Measurements from ENCODE around the gene GGCX. TPM values are rescaled to one million over a fixed set of nuclear protein-coding genes. Genes with fewer than 3 reads are reported as not detected.
A peak's percentile ranks its signal among the peaks of the same experiment; 100 is the strongest.
"Not testable (repeated sequence)": the region's sequence is repeated elsewhere in the genome, so short reads cannot be mapped to it uniquely, and the experiment has no call there.

The GGCX gene
- total RNA-seq, 1 donor from 2014 or later, result 58.2 TPM

- peak overlapping the region; percentile 4 for H3K27ac Mint-ChIP-seq (ENCODE audit: unreplicated experiment)
- no peaks in the 10 kb centered on the region for H3K9me3 Mint-ChIP-seq (ENCODE audit: unreplicated experiment)
- no peaks in the 10 kb centered on the region for H3K27me3 Mint-ChIP-seq (ENCODE audit: unreplicated experiment)
- peaks cover 26% of the 10 kb centered on the region for H3K36me3 Mint-ChIP-seq (ENCODE audit: unreplicated experiment)
- DNase-seq (ENCODE audit: extremely low spot score, unreplicated experiment), result no peak
- TF ChIP-seq CTCF (IDR thresholded peaks at IDR 0.05), result no peak
- H3K4me1 Mint-ChIP-seq (ENCODE audit: unreplicated experiment), result peaks cover 13% of the 10 kb centered on the region
- H3K4me3 Mint-ChIP-seq (ENCODE audit: unreplicated experiment), result no peak overlapping the region
Observed at GRCh38 chr2:85549095-85549494, 12.2 kb downstream of the GGCX start.

GRCh38 chr2:85548608-85548900 is 12.7 kb downstream of the GGCX start:
- TF ChIP-seq CTCF (IDR thresholded peaks at IDR 0.05), result no peak
- Mint-ChIP-seq H3K4me1 (ENCODE audit: unreplicated experiment) (peaks cover 15% of the 10 kb centered on the region), H3K9me3 (ENCODE audit: unreplicated experiment) (no peaks in the 10 kb centered on the region)

GRCh38 chr2:85547859-85548607 is 13.3 kb downstream of the GGCX start:
- no peak for TF ChIP-seq CTCF (IDR thresholded peaks at IDR 0.05)
- H3K27ac Mint-ChIP-seq (ENCODE audit: unreplicated experiment), result peak overlapping the region; percentile 24
- H3K27me3 Mint-ChIP-seq (ENCODE audit: unreplicated experiment), result no peaks in the 10 kb centered on the region
- no peak for DNase-seq (ENCODE audit: extremely low spot score, unreplicated experiment)
- peaks cover 18% of the 10 kb centered on the region for H3K4me1 Mint-ChIP-seq (ENCODE audit: unreplicated experiment)
- H3K4me3 Mint-ChIP-seq (ENCODE audit: unreplicated experiment), result no peak overlapping the region
- H3K9me3 Mint-ChIP-seq (ENCODE audit: unreplicated experiment), result no peaks in the 10 kb centered on the region
- peaks cover 32% of the 10 kb centered on the region for H3K36me3 Mint-ChIP-seq (ENCODE audit: unreplicated experiment)

More at GRCh38 chr2:85548608-85548900, 12.7 kb downstream of the GGCX start:
- Mint-ChIP-seq H3K36me3 (ENCODE audit: unreplicated experiment) (peaks cover 28% of the 10 kb centered on the region), H3K27ac (ENCODE audit: unreplicated experiment) (no peak overlapping the region), H3K27me3 (ENCODE audit: unreplicated experiment) (no peaks in the 10 kb centered on the region), H3K4me3 (ENCODE audit: unreplicated experiment) (no peak overlapping the region)
- DNase-seq (ENCODE audit: extremely low spot score, unreplicated experiment), result no peak

GRCh38 chr2:85547089-85547858 is 14.0 kb downstream of the GGCX start:
- Mint-ChIP-seq H3K27ac (ENCODE audit: unreplicated experiment) (peak overlapping the region; percentile 52), H3K36me3 (ENCODE audit: unreplicated experiment) (peaks cover 37% of the 10 kb centered on the region), H3K4me1 (ENCODE audit: unreplicated experiment) (peaks cover 24% of the 10 kb centered on the region), H3K27me3 (ENCODE audit: unreplicated experiment) (no peaks in the 10 kb centered on the region), H3K9me3 (ENCODE audit: unreplicated experiment) (no peaks in the 10 kb centered on the region), H3K4me3 (ENCODE audit: unreplicated experiment) (no peak overlapping the region)
- TF ChIP-seq CTCF (IDR thresholded peaks at IDR 0.05), result no peak
- no peak for DNase-seq (ENCODE audit: extremely low spot score, unreplicated experiment)

- DNase-seq (ENCODE audit: extremely low spot score, unreplicated experiment), result no peak
- Mint-ChIP-seq H3K4me1 (ENCODE audit: unreplicated experiment) (peaks cover 39% of the 10 kb centered on the region), H3K9me3 (ENCODE audit: unreplicated experiment) (no peaks in the 10 kb centered on the region), H3K36me3 (ENCODE audit: unreplicated experiment) (peaks cover 43% of the 10 kb centered on the region), H3K27ac (ENCODE audit: unreplicated experiment) (no peak overlapping the region), H3K4me3 (ENCODE audit: unreplicated experiment) (no peak overlapping the region), H3K27me3 (ENCODE audit: unreplicated experiment) (no peaks in the 10 kb centered on the region)
- TF ChIP-seq CTCF (IDR thresholded peaks at IDR 0.05), result no peak
Observed at GRCh38 chr2:85545780-85546240, 15.5 kb downstream of the GGCX start.

- H3K4me3 Mint-ChIP-seq (ENCODE audit: unreplicated experiment); DNase-seq (ENCODE audit: extremely low spot score, unreplicated experiment); H3K27me3 Mint-ChIP-seq (ENCODE audit: unreplicated experiment); H3K27ac Mint-ChIP-seq (ENCODE audit: unreplicated experiment); H3K9me3 Mint-ChIP-seq (ENCODE audit: unreplicated experiment): not testable (repeated sequence)
- Mint-ChIP-seq H3K4me1 (ENCODE audit: unreplicated experiment) (peaks cover 44% of the 10 kb centered on the region), H3K36me3 (ENCODE audit: unreplicated experiment) (peaks cover 46% of the 10 kb centered on the region)
Observed at GRCh38 chr2:85544915-85545779, 16.1 kb downstream of the GGCX start.

GRCh38 chr2:85544254-85544691 is 17.0 kb downstream of the GGCX start:
- not testable (repeated sequence) for H3K9me3 Mint-ChIP-seq (ENCODE audit: unreplicated experiment); H3K27me3 Mint-ChIP-seq (ENCODE audit: unreplicated experiment)
- peak overlapping the region; percentile 31 for H3K27ac Mint-ChIP-seq (ENCODE audit: unreplicated experiment)

More at GRCh38 chr2:85544254-85544691, 17.0 kb downstream of the GGCX start:
- not testable (repeated sequence) for H3K4me3 Mint-ChIP-seq (ENCODE audit: unreplicated experiment); DNase-seq (ENCODE audit: extremely low spot score, unreplicated experiment)
- peaks cover 44% of the 10 kb centered on the region for H3K36me3 Mint-ChIP-seq (ENCODE audit: unreplicated experiment)
- H3K4me1 Mint-ChIP-seq (ENCODE audit: unreplicated experiment), result peaks cover 36% of the 10 kb centered on the region

All from osteocyte (in vitro differentiated cells).